NCI-H2196 (cell line): ENCODE results near the gene IDH3G.

Experiments
- DNase-seq: peaks from one replicate; lab custom pipeline; 2025; ENCODE audit not compliant: unreplicated experiment; lab: John Stamatoyannopoulos, UW

IDH3G gene

GRCh38 chrX:153736071-153736820, 57.9 kb downstream of the IDH3G start:
- no peak for DNase-seq
